CMK (cell line): ENCODE results near the gene ANKFY1.
"Not testable (repeated sequence)": the region's sequence is repeated elsewhere in the genome, so short reads cannot be mapped to it uniquely, and the experiment has no call there.

ENCODE experiments used
- DNase-seq: peaks from one replicate; pipeline ENCODE4 v3.0.0-alpha.2; 2010; ENCODE audit warnings: low read depth

ANKFY1 gene

DNA sequence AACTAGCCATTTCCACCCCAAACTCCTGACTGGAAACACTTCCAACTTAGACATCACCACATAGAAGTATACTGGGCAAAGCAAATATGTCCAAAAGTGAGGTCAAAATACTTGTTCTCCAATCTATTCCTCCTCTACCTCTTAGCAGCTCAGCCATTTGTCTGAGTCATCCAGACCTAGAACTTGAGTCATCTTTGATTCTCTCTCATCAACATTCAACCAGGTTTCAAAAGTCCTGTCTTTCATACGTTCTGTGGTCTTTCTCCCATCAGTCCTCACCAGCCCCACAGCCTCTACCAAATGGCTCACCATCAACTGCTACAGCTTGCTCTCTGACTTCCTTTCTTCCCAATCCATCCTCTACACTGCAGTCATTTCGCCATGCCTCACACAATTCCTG is 6.8 kb downstream of the ANKFY1 start:
- DNase-seq, result no peak

DNA sequence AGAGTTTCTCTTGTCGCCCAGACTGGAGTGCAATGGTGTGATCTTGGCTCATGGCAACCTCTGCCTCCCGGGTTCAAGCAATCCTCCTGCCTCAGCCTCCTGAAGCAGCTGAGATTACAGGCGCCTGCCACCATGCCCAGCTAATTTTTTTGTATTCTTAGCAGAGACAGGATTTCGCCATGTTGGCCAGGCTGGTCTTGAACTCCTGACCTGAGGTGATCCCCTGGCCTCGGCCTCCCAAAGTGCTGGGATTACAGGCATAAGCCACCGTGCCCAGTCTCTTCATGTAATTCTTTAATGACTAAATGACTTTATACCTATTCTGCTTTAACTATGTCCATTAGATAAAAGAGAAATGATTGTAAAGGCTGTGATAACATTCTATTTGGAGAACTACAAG is 8.5 kb downstream of the ANKFY1 start:
- DNase-seq, result not testable (repeated sequence)

DNA sequence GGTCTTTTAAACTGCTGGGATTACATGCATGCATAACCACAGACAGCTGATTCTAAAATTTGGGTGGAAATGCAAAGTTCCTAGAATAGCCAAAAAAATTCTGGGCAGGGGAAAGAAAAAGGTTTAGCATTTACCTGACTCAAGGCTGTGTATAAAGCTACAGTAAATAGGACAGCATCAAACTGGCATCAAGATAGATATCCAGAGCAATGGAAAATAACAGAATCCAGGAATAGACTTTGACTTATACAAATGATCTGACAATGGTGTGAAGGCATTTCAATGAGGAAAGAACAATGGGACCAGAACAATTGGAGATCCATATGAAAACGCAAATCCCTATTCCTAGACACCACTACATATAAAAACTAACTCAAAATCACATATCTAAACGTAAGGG is 12.9 kb downstream of the ANKFY1 start:
- no peak for DNase-seq

DNA sequence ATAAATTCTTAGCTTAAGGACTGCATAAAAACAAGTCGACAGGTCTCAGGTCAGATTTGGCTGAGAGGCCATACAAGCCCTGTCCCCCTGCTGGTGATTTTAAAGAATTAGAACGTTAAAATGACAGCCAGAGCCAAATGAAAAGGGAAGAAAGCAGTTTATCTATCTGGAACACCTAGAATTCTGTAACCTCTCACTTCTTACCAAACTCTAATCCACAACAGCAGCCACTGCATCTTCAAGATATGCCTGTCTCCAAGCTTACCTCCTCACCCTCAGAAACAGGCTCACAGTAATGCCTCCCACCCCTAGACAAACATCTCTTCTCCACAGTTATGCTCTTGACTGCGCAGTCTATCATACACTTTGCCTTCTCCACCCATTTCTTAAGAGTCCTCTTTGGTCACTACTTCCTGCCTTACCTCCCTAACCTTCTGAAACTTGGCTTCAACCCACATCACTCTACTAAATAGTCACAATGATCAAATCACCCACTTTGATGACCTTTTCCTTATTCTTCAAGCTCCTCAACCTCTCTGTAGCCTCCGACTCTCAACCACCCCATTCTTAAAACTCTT is 14.2 kb downstream of the ANKFY1 start:
- peak; percentile 17 for DNase-seq

DNA sequence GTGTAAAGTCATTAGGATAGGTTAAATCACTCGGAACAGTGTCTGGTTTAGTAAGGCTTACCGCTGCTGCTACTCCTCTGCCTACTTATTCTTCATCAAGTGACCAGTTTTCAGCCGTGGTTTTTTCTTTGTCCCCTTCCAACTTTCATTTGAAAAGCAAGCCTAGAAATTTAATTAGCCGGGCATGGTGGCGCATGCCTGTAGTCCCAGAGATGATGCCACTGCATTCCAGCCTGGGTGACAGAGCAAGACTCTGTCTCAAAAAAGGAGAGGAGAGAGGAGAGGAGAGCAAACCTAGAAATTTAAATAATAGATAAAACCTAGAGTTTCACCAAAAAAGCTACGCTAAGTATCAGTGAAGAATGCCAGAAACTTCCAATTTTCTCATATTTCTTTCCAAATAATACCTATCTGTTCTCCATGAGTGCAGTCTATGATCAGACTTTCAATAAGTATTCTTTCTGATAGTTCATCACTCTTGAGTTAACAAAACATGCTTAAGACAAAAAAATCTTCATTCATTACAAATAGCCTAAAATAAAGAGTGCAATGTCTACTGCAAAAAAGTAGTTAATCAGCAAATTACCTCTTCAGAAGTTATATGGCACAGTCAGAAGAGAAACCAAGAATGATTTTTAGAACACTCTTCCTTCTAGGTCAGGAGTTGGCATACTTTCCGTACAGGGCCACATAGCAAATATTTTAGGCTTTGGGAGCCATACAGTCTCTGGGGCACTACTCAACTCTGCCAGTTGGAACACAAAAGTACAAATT is 15.1 kb downstream of the ANKFY1 start:
- no peak for DNase-seq

DNA sequence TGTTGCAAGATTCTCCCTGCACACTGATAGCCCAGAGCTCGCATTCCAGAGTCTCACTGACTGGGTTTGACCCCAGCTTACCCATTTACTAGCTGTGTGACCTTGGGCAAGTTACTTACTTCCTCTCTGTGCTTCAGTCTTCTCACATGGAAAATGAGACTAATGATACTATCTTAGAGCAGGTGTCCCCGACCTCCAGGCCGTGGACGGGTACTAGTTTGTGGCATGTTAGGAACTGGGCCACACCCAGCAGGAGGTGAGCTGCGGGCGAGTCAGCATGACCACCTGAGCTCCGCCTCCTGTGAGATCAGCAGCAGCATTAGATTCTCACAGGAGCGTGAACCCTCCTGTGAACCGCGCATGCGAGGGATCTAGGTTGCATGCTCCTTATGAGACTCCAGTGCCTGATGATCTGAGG is 15.8 kb downstream of the ANKFY1 start:
- no peak for DNase-seq

DNA sequence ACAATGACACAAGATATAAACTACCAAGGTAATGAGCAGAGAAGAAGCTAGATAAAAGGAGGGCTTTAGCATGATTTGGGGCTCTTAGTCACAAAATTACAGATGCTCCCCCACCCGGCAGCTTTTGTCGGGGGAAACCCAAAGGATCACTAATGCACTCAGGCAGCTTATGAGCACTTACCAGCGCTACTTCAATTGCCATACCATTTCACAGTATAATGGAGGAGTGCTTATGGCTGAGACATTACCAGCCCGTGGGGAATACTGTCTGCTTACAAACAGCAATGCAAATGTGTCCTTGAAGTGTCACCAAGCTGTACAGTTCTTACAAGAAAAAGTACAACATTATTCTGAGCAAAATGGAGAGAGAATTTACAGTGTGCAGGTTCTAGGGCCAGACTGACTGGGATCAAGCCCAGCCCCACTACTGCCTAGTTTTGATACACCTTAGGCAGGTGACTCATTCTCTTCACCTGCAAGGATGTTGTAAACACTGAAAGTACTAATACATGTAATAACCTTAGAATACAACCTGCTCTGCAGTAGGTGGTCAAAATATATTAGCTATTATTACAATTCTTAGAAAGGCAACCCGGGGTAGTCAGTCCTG is 16.3 kb downstream of the ANKFY1 start:
- DNase-seq, result no peak

DNA sequence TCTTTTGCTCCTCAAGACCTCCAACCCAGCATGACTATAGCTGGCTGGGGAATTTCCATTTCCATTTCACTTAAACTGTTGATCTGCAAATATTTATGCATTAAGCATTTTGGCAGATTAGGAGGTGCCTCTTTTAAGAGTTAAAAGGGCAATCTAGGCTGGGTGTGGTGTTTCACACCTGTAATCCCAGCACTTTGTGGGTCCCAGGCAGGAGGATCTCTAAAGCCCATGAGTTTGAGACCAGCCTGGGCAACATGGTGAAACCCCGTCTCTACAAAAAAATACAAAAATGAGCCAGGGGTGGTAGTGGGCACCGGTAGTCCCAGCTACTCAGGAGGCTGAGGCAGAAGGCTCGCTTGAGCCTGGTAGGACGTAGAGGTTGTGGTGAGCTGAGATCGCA is 17.1 kb downstream of the ANKFY1 start:
- no peak for DNase-seq

DNA sequence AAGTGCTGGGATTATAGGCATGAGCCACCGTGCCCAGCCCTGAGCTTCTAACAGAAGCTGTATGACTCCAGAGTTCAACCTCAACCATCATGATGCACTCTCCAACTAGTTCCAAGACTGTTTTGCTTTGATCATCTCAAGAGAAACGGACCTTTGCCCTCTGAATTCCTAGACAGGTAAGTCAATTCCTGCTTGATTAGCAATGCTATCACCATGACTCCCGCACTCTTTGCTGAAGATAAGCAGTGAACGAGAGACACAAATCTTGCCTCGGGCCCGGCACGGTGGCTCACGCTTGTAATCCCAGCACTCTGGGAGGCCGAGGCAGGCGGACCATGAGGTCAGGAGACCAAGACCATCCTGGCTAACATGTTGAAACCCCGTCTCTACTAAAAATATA is 22.2 kb downstream of the ANKFY1 start:
- DNase-seq, result no peak

DNA sequence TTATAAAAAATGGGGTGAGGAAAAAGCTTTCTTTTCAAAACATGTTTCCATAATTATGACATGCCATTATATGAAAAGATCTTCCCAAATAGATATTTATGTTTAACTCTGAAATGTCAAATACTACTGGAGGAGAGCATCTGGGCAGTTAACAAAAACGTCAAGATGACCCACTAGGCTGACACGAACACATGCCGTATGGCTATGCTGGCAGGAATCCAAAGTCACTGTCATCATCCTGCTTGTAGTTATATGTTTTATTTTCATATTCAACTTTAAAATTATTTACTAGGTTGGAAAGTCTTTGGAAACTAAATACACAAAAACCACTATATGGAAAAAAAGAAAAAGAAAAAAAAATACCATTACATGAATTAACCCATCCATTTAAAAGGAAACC is 27.3 kb downstream of the ANKFY1 start:
- no peak for DNase-seq

DNA sequence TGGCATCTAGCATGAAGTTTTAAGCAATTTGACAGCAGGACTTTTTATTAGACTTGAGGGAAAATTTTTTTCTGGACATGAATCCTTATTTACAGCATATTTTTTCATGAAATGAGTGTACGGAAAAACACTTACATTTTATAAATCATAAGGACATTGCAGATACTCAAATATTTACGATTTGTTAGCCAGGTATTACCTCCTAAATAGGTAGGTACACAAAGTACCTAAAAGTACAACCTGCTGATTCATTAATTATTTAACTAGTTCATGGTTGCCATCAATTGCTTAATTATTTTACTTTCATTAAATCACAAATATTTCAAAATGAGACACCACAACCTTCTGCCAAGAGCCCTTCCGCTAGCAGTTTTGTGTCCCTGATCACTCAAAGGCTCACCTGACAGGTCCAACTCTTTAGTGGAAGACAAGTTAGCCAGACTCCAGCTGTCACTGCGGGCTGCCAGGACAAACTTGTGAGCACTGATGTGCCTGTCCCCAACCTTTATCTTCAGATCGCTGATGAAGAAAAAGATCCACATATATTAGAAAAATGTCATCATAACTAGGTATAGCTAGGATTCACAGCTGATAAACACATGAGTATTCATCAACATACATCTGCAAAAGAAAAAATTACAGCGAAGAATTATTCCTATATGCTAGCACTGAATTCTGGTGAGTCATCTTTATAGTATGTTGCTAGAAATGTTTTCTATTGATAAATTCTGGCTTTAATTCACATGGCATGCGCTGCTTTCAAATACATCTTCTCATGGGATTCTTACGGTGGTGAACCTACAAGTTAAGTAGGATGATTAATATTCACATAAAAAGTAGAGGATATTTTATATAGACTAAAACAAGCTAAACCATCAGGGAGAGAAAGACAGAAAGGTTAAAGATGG is 28.2 kb downstream of the ANKFY1 start:
- DNase-seq, result no peak

DNA sequence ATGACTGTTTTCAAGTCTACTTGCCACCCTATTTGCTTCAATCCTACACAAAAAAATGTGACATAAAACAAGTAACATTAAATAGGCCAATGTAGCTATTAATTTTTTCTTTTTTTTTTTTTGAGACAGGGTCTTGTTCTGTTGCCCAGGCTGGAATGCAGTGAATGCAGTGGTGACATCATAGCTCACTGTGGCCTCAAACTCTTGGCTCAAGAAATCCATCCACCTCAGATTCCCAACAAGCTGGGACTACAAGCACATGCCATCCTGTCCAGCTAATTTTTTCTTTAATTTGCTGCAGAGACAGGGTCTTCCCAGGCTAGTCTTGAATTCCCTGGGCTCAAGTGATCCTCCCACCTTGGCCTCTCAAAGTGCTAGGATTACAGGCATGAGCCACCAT is 29.4 kb downstream of the ANKFY1 start:
- DNase-seq, result no peak

DNA sequence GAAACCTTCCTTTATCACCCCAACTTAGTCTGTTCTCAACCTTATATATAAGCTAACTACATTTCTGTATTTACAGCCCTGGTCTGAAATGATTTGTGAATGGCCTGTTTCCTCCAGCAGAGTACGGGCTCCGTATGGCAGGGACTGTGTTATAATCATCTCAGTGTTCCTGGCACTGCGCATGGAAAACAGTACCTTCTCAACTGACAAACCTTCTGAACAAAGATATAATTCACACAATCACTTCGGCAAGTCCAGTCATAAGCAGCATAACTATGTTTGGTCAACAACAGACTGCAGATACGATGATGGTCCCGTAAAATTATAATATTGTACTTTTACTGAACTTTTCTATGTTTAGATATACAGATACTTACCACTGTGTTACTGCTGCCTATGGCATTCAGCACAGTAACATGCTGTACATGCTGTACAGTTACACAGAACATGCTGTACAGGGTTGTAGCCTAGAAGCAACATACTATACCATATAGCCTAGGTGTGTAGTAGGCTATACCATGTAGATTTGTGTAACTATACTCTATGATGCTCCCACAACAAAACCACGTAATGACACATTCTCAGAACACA is 30.0 kb downstream of the ANKFY1 start:
- no peak for DNase-seq

DNA sequence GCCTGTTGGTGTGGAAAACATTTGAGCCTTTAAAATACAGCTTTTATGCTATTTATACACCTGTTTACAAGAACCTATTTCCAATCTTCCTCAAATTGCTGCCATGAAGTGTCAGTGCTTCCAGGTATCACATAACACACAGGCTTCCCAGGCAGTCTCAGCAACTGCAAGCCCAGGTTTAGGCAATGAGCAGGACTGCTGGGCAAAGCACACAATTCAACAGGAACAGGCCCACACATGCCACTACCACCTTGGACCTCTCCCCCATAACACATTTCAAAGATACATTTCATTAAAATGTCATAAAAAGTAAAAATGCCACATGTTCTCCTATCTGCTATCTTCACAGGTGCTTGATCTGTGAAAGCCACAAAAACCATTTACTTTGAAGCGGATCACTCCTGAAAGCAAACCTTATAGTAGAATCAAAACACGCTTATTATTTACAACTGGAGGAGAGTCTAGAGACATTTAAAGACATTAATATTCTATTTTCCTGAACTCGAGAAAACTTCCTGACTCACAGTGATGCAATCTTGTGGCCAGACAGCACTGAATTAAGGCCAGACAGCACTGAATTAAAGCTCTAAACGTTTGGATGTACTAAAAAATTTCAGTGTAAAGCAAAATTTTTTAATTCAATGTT is 31.5 kb downstream of the ANKFY1 start:
- no peak for DNase-seq

DNA sequence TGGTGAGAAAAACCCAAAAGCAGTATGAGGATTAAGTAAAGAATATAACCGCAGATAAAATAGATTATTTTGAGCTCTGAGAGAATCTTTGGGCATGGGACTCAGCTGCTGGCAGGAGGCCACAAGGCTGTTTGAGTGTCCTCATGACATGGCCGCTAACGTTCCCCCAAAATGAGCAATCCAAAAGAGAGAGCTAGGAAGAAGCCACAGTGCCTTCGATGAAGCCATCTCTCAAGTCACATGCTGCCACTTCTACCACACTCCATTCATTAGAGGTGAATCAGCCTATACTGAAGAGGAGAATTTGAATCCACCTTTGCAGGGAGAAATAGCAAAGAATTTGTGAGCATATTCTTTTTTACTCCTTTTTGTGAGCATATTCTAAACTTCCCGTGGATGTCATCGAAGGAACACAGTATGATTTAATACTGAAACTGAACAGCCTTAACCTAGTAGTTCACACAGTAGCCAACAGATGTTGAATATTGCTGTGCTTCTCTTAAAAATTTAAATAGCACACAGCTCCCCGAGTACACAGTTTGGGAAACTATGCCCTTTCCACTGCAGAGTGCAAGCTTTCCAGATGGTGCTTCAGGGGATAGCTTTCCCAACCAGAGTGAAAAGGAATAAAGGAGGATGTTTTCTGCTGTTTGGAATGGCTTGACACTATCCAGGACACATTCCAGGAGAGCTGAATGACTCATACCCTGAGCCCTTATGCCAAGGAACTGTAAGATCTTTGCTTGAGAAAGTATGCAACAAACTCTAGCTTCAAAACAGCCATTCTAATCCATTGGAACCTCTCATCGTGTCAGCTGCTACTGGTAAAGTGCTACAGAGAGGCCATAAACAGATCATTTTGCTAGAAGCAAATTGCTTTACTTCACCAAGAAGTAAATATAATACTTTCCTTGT is 33.9 kb downstream of the ANKFY1 start:
- DNase-seq, result no peak

DNA sequence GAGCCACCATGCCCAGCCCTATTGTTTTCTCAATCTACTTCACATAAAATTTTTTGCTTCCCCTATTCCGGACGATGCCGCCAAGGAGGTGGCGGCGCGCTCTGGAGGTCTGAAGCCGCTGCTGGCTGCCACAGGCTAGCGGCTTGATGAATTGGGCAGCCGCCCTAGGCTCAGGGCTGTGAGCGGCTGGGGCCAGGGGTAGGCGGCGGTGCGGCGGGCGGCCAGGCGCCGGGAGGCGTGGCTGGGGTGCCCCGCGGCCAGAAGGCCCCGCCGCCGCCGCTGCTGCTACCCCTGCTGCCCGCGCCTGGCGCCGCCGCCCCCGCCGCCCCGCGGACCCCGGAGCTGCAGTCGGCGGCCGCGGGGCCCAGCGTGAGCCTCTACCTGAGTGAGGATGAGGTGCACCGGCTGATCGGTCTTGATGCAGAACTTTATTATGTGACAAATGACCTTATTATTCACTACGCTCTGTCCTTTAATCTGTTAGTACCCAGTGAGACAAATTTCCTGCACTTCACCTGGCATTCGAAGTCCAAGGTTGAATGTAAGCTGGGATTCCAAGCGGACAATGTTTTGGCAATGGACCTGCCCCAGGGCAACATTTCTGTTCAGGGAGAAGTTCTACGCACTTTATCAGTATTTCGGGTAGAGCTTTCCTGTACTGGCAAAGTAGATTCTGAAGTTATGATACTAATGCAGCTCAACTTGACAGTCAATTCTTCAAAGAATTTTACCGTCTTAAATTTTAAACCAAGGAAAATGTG is 41.7 kb downstream of the ANKFY1 start:
- DNase-seq, result no peak

DNA sequence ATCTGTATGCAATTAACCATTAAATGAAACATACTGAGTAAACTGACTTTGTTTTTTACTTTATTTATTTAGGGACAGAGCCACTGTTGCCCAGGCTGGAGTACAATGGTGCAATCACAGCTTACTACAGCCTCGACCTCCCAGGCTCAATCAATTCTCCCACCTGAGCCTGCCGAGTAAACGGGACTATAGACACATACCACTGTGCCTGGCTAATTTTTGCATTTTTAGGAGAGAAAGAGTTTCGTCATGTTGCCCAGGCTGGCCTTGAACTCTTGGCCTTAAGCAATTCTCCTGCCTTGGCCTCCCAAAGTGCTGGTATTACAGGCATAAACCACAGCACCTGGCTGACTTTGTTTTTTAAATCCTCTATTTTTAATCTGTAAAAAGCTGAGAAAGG is 42.6 kb downstream of the ANKFY1 start:
- no peak for DNase-seq

DNA sequence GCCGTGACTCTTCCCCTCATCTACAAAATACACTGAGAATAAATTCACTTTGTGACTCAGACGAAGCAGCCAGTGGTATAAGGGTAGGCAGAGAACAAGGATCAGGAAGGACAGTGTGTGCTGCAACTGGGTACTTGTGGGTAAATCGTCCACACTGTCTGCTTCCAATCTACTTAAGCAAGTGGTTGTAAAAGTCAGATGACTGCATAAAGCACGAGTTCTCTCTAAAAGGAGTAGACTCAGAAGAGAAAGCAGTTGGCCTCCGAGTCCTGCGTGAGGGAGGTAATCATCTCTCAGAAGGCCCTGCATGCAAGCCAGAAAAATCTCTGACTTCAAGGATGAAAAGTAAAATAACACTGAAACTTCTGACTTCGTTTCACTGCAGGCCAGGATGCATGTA is 43.1 kb downstream of the ANKFY1 start:
- DNase-seq, result no peak

DNA sequence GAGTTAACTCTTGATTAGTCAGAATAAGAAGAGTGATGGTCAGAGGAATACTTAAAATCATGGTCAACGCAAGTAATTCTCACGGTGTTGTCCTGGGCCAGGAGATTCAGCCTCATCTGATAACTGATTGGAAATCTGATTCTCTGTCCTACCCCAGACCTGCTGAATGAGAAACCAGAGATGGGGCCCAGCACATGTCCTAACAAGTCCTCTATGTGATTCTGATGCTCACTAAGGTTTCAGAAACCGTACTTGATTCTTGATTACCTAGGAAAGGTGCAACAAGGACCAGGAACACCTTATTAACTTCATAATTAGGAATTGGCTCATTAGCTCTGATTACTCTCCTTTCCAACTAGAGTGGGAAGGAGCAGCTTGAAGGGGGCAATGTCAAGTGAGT is 44.5 kb downstream of the ANKFY1 start:
- DNase-seq, result no peak
